ENCODE results near the gene EBF3.

EBF3 gene

GRCh38 chr10:129879655-129880054 lies 84.4 kb downstream of the EBF3 start:
- no peak overlapping the region for H3K4me3 ChIP-seq (replicated peaks; ENCODE audit: low read depth, low read length)
- DNase-seq (ENCODE audit: extremely low read depth, low read depth): no peak
- no peak for TF ChIP-seq CTCF (IDR thresholded peaks at IDR 0.05; ENCODE audit: low read depth, low read length, missing control alignments)

- DNase-seq (ENCODE audit: extremely low read depth, low read depth): no peak
- no peak for TF ChIP-seq CTCF (IDR thresholded peaks at IDR 0.05; ENCODE audit: low read depth, low read length, missing control alignments)
- no peak overlapping the region for H3K4me3 ChIP-seq (replicated peaks; ENCODE audit: low read depth, low read length)
Measured at GRCh38 chr10:129878835-129879234, 85.2 kb downstream of the EBF3 start.

GRCh38 chr10:129877773-129878371 lies 86.2 kb downstream of the EBF3 start:
- no peak for DNase-seq (ENCODE audit: extremely low read depth, low read depth)
- no peak overlapping the region for H3K4me3 ChIP-seq (replicated peaks; ENCODE audit: low read depth, low read length)
- peak; percentile 37 for TF ChIP-seq CTCF (IDR thresholded peaks at IDR 0.05; ENCODE audit: low read depth, low read length, missing control alignments)

GRCh38 chr10:129876838-129877237 lies 87.2 kb downstream of the EBF3 start:
- DNase-seq (ENCODE audit: extremely low read depth, low read depth): no peak
- no peak for TF ChIP-seq CTCF (IDR thresholded peaks at IDR 0.05; ENCODE audit: low read depth, low read length, missing control alignments)

GRCh38 chr10:129875993-129876726 lies 87.9 kb downstream of the EBF3 start:
- no peak overlapping the region for H3K4me3 ChIP-seq (replicated peaks; ENCODE audit: low read depth, low read length)
- no peak for TF ChIP-seq CTCF (IDR thresholded peaks at IDR 0.05; ENCODE audit: low read depth, low read length, missing control alignments)
- DNase-seq (ENCODE audit: extremely low read depth, low read depth): no peak

More at GRCh38 chr10:129876838-129877237, 87.2 kb downstream of the EBF3 start:
- H3K4me3 ChIP-seq (replicated peaks; ENCODE audit: low read depth, low read length): no peak overlapping the region

GRCh38 chr10:129873351-129873750 lies 90.7 kb downstream of the EBF3 start:
- H3K4me3 ChIP-seq (replicated peaks; ENCODE audit: low read depth, low read length): no peak overlapping the region
- TF ChIP-seq CTCF (IDR thresholded peaks at IDR 0.05; ENCODE audit: low read depth, low read length, missing control alignments): no peak
- DNase-seq (ENCODE audit: extremely low read depth, low read depth): no peak
